22Rv1 (cell line): ENCODE results near the gene PLXNB2.

ENCODE experiments used
- CTCF ChIP-seq: fragments of 450-650 bp; IDR thresholded peaks from 2 replicates; pipeline ENCODE4 v1.5.1; 2017; ENCODE audit warnings: mild to moderate bottlenecking
- ZFX ChIP-seq: fragments of 450-650 bp; IDR thresholded peaks from 2 replicates; pipeline ENCODE4 v1.6.1; 2017; ENCODE audit warnings: antibody characterized with exemption, borderline replicate concordance

GRCh38 chr22:50257041-50257440 lies 50.4 kb downstream of the PLXNB2 start:
- no peak for TF ChIP-seq CTCF
- TF ChIP-seq ZFX: no peak
